Smooth muscle cell (in vitro differentiated cells): ENCODE measurements around the gene DNAJC22. TPM values are rescaled to one million over a fixed set of nuclear protein-coding genes. Genes with fewer than 3 reads are reported as not detected.

Experiments used
- DNase-seq: peaks from one replicate; lab custom pipeline; 2025; ENCODE audit not compliant: unreplicated experiment; lab: John Stamatoyannopoulos, UW
- H2AFZ ChIP-seq: fragments of 200-600 bp; sonication (generic); 2 replicates; pipeline ENCODE4 v1.6.0; 2016; ENCODE audit warnings: antibody characterized with exemption, low read depth, mild to moderate bottlenecking
- H3F3A ChIP-seq: fragments of 200-600 bp; sonication (generic); 2 replicates; pipeline ENCODE4 v1.6.0; 2017; ENCODE audit warnings: antibody characterized with exemption, low read depth
- H3K27ac ChIP-seq: fragments of 200-600 bp; sonication (generic); 2 replicates; pipeline ENCODE4 v1.5.1; 2016; ENCODE audit warnings: low read depth, mild to moderate bottlenecking
- H3K27me3 ChIP-seq: fragments of 200-600 bp; sonication (generic); 2 replicates; pipeline ENCODE4 v1.6.1; 2016; ENCODE audit warnings: low read depth, mild to moderate bottlenecking
- H3K36me3 ChIP-seq: fragments of 200-600 bp; sonication (generic); 2 replicates; pipeline ENCODE4 v1.5.1; 2016; ENCODE audit warnings: low read depth
- H3K4me1 ChIP-seq: fragments of 200-600 bp; sonication (generic); 2 replicates; pipeline ENCODE4 v1.5.1; 2016; ENCODE audit warnings: low read depth
- H3K4me2 ChIP-seq: fragments of 200-600 bp; sonication (generic); 2 replicates; pipeline ENCODE4 v1.6.0; 2016; ENCODE audit warnings: mild to moderate bottlenecking
- H3K4me3 ChIP-seq: fragments of 200-600 bp; sonication (generic); 2 replicates; pipeline ENCODE4 v1.5.1; 2016; ENCODE audit warnings: mild to moderate bottlenecking
- H3K79me2 ChIP-seq: fragments of 200-600 bp; sonication (generic); 2 replicates; pipeline ENCODE4 v1.6.0; 2016; ENCODE audit warnings: low read depth, mild to moderate bottlenecking
- H3K9ac ChIP-seq: fragments of 200-600 bp; sonication (generic); 2 replicates; pipeline ENCODE4 v1.6.0; 2016; ENCODE audit warnings: low read depth
- H3K9me3 ChIP-seq: fragments of 200-600 bp; sonication (generic); replicated peaks from 2 replicates; pipeline ENCODE4 v1.5.1; 2016; ENCODE audit warnings: low read depth
- H4K20me1 ChIP-seq: fragments of 200-600 bp; sonication (generic); 2 replicates; pipeline ENCODE4 v1.6.0; 2016; ENCODE audit warnings: low read depth
- WGBS: methylation state at CpG from one replicate; pipeline ENCODE4 v1.1.7; 2016; ENCODE audit warnings: low lambda C conversion rate; 5-methylcytosine and 5-hydroxymethylcytosine counted together
- polyA plus RNA-seq: library from polyadenylated mRNA; unstranded; fragments of >200 nt; fragmentation: Nextera tagmentation; extraction: Ambion mirVana; gene quantifications from 2 replicates; pipeline ENCODE4 v1.2.1, GENCODE V29; 2016
- total RNA-seq: library from RNA; depleted of rRNA; stranded (reverse); fragments of >200 nt; gene quantifications from 2 replicates; pipeline ENCODE4 v1.2.3, GENCODE V29; 2014
- TF ChIP-seq, protein P1 (sequence below): fragments of 200-600 bp; sonication (generic); IDR thresholded peaks from 2 replicates; pipeline ENCODE4 v1.5.1; 2017; ENCODE audit warnings: borderline replicate concordance, mild to moderate bottlenecking, antibody characterized with exemption; ENCODE audit not compliant: insufficient read depth, poor library complexity, severe bottlenecking

Gene DNAJC22
- total and polyA plus RNA-seq, 2 experiments from 2014 or later, result 0.09 to 2.4 TPM

DNA sequence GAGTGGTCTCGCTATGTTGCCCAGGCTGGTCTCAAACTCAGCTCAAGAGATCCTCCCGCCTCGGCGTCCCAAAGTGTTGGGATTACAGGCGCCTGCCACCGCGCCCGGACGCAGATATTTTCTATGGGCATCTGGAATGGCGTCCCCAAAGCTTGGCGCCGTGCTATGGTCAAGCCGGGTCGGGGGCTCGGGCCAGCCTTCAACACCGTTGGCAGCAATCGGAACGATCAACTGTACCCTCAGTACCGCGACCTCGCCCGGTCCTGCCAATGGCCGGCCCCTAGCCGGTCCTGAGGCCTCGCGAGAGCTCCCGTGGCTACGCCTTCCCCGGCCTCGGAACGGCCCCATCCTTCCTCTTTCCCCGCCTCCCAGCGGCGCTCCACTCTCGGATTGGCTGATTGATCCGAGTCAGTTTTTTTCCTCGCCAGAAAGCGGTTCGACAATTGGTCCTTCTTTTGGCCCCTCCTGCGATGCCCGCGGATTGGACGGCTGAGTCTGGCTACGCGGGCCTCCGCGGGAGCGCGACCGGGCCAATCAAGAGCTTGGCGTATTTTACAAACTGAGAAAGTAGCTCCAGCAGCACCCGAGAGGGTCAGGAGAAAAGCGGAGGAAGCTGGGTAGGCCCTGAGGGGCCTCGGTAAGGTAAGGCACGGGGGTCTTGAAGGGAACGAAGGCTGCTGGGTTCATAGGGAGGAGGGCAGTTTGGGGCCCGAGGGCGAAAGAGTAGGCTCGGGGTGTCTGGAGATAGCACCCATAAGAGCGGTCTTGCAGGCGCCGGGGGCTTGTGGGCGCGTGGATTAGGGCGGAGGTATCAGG lies 23.8 kb upstream of the DNAJC22 start, which contains the start of gene TROAP:
TSS of gene TROAP (plus strand) at position 548 of the 816 bp plus-strand sequence. CDS start 354 bp downstream, outside the sequence.
- peaks cover 7% of the 10 kb centered on the region for H3K4me1 ChIP-seq
- no peaks in the 10 kb centered on the region for H3F3A ChIP-seq
- peak within 1 kb of the TSS; percentile 83 for H2AFZ ChIP-seq
- H3K79me2 ChIP-seq, result peaks cover 4% of the 10 kb centered on the region
- WGBS, result 1% methylated on average over 65 of the region's 65 CpGs
- TF ChIP-seq, protein P1, sequence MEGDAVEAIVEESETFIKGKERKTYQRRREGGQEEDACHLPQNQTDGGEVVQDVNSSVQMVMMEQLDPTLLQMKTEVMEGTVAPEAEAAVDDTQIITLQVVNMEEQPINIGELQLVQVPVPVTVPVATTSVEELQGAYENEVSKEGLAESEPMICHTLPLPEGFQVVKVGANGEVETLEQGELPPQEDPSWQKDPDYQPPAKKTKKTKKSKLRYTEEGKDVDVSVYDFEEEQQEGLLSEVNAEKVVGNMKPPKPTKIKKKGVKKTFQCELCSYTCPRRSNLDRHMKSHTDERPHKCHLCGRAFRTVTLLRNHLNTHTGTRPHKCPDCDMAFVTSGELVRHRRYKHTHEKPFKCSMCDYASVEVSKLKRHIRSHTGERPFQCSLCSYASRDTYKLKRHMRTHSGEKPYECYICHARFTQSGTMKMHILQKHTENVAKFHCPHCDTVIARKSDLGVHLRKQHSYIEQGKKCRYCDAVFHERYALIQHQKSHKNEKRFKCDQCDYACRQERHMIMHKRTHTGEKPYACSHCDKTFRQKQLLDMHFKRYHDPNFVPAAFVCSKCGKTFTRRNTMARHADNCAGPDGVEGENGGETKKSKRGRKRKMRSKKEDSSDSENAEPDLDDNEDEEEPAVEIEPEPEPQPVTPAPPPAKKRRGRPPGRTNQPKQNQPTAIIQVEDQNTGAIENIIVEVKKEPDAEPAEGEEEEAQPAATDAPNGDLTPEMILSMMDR, result no peak
- no peak within 1 kb of the TSS for H3K27ac ChIP-seq
- no peaks in the 10 kb centered on the region for H3K9me3 ChIP-seq
- H3K4me2 ChIP-seq, result peak within 1 kb of the TSS; percentile 89
- H3K9ac ChIP-seq, result peak within 1 kb of the TSS; percentile 67
- H4K20me1 ChIP-seq, result no peaks in the 10 kb centered on the region
- H3K36me3 ChIP-seq, result no peaks in the 10 kb centered on the region
- H3K27me3 ChIP-seq, result no peaks in the 10 kb centered on the region
- DNase-seq, result peak; percentile 86
- peak within 1 kb of the TSS; percentile 66 for H3K4me3 ChIP-seq

DNA sequence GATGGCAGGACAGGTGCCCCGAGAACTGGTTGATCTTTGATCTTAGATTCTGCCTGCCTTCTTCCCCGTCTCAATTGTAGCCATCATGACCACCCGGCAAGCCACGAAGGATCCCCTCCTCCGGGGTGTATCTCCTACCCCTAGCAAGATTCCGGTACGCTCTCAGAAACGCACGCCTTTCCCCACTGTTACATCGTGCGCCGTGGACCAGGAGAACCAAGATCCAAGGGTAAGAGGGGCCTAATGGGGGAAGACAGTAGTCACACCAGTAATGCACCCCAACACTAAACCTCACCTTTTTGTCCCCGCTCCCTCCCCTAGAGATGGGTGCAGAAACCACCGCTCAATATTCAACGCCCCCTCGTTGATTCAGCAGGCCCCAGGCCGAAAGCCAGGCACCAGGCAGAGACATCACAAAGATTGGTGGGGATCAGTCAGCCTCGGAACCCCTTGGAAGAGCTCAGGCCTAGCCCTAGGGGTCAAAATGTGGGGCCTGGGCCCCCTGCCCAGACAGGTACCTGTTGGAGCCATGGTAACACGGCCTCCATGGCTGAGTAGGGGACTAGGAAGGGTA lies 23.1 kb upstream of the DNAJC22 start:
- Histone ChIP-seq H3K9me3 (no peaks in the 10 kb centered on the region), H3K27ac (no peak overlapping the region), H3K27me3 (no peaks in the 10 kb centered on the region), H3K4me2 (peak overlapping the region; percentile 84), H2AFZ (peak overlapping the region; percentile 83), H3K4me1 (peaks cover 7% of the 10 kb centered on the region), H3K4me3 (peak overlapping the region; percentile 66), H3K36me3 (no peaks in the 10 kb centered on the region), H3K79me2 (peaks cover 4% of the 10 kb centered on the region), H3K9ac (peak overlapping the region; percentile 40), H4K20me1 (no peaks in the 10 kb centered on the region), H3F3A (no peaks in the 10 kb centered on the region)
- no peak for DNase-seq
- WGBS, result 19% methylated on average over 19 of the region's 19 CpGs
- TF ChIP-seq, protein P1, result no peak

DNA sequence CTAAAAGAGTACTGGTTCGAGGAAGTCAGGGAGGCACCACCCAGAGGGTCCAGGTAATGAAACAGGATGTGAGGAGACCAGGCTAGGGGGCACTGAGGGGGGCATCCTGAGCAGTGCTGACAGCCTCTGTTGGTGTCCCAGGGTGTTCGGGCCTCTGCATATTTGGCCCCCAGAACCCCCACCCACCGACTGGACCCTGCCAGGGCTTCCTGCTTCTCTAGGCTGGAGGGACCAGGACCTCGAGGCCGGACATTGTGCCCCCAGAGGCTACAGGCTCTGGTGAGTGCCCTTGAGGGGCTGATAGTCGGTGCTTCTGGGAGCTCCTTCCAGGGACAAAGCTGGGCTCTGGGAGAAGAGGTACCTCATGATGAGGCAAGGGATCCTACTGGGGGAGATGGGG lies 21.1 kb upstream of the DNAJC22 start:
- Histone ChIP-seq H3K4me2 (no peak overlapping the region), H3K36me3 (no peaks in the 10 kb centered on the region), H3K79me2 (peaks cover 4% of the 10 kb centered on the region), H3K4me1 (peaks cover 7% of the 10 kb centered on the region), H3F3A (no peaks in the 10 kb centered on the region), H3K27ac (no peak overlapping the region), H3K9ac (no peak overlapping the region), H2AFZ (no peak overlapping the region), H3K27me3 (no peaks in the 10 kb centered on the region), H4K20me1 (no peaks in the 10 kb centered on the region), H3K4me3 (no peak overlapping the region), H3K9me3 (no peaks in the 10 kb centered on the region)
- DNase-seq, result no peak
- WGBS, result 94% methylated on average over 6 of the region's 6 CpGs
- TF ChIP-seq, protein P1, result no peak

DNA sequence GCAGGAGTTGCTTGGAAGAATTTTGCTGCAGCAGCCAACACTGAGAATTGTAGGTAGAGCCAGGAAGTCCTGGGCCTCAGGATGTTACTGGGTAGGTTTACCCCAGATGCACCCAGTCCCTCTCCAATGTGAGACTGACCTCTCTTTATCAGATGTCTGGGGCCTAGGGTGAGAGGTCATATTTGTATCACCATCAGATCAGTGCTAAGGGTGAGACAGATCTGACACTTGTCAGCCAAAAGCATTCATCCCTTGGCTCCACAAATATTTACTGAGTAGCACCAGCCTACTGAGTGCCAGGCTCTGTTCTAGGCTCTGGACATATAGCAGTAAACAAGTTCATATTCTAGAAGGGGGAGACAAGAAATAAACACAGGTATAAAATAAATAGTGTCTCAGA lies 19.3 kb upstream of the DNAJC22 start:
- TF ChIP-seq, protein P1, result no peak
- Histone ChIP-seq H3K36me3 (no peaks in the 10 kb centered on the region), H3K27ac (no peak overlapping the region), H3K4me2 (no peak overlapping the region), H4K20me1 (no peaks in the 10 kb centered on the region), H3K4me3 (no peak overlapping the region), H3K9me3 (no peaks in the 10 kb centered on the region), H3K9ac (no peak overlapping the region), H2AFZ (no peak overlapping the region), H3K27me3 (peaks cover 1% of the 10 kb centered on the region), H3F3A (no peaks in the 10 kb centered on the region), H3K4me1 (peaks cover 7% of the 10 kb centered on the region), H3K79me2 (peaks cover 4% of the 10 kb centered on the region)
- DNase-seq, result no peak
